CD4-positive, CD25-positive, alpha-beta regulatory T cell (primary cell): ENCODE measurements around the gene DDX54. TPM values are rescaled to one million over a fixed set of nuclear protein-coding genes. Genes with fewer than 3 reads are reported as not detected.
A peak's percentile ranks its signal among the peaks of the same experiment; 100 is the strongest.
"Not testable (repeated sequence)": the region's sequence is repeated elsewhere in the genome, so short reads cannot be mapped to it uniquely, and the experiment has no call there.

ENCODE experiments used
- ATAC-seq, 2 donors: fragments of 150-1000 bp; cut with Tn5 transposase; one replicate each; pipeline ENCODE4 v1.10.0; 2021; ENCODE audit warnings: low read depth in 2 of 2, moderate number of reproducible peaks in 2 of 2, moderate library complexity in 1 of 2
- DNase-seq, 3 donors: peaks; one replicate each; pipeline versions ENCODE4 v3.0.0 to v3.0.0-alpha.2; 2012 to 2022; ENCODE audit warnings: mixed read lengths in 1 of 3
- H3K27ac ChIP-seq: one replicate; pipeline ENCODE4 v1.7.0; 2013; ENCODE audit warnings: mild to moderate bottlenecking, low read length; ENCODE audit not compliant: insufficient read depth, poor library complexity, severe bottlenecking
- H3K27me3 ChIP-seq: one replicate; pipeline ENCODE4 v1.7.0; 2013; ENCODE audit warnings: low read length; ENCODE audit not compliant: control insufficient read depth, insufficient read depth
- H3K36me3 ChIP-seq: one replicate; pipeline ENCODE4 v1.7.0; 2013; ENCODE audit warnings: mild to moderate bottlenecking, low read length, moderate library complexity; ENCODE audit not compliant: control insufficient read depth, insufficient read depth
- H3K4me1 ChIP-seq: 2 replicates; pipeline ENCODE4 v1.7.0; 2013; ENCODE audit warnings: mild to moderate bottlenecking, low read length; ENCODE audit not compliant: insufficient read depth, control insufficient read depth, poor library complexity, severe bottlenecking
- H3K4me3 ChIP-seq: one replicate; pipeline ENCODE4 v1.7.0; 2013; ENCODE audit warnings: low read depth, mild to moderate bottlenecking, low read length, moderate library complexity
- H3K9me3 ChIP-seq, 2 experiments: 1 replicate in 1 of 2; 2 replicates in 1 of 2; pipeline ENCODE4 v1.7.0; 2013; ENCODE audit warnings: low read length in 2 of 2, mild to moderate bottlenecking in 1 of 2, moderate library complexity in 1 of 2; ENCODE audit not compliant: control insufficient read depth in 2 of 2
- H3K27ac Mint-ChIP-seq, 3 donors: one replicate each; pipeline ENCODE4 v1.8.0; 2020 to 2022; ENCODE audit warnings: mild to moderate bottlenecking in 3 of 3, mixed read lengths in 3 of 3, moderate library complexity in 2 of 3
- H3K27me3 Mint-ChIP-seq: one replicate; pipeline ENCODE4 v1.8.0; 2022; ENCODE audit warnings: mild to moderate bottlenecking, mixed read lengths
- H3K36me3 Mint-ChIP-seq: one replicate; pipeline ENCODE4 v1.8.0; 2020; ENCODE audit warnings: mixed read lengths
- H3K4me1 Mint-ChIP-seq, 4 donors: one replicate each; pipeline ENCODE4 v1.8.0; 2020 to 2022; ENCODE audit warnings: mixed read lengths in 4 of 4, mild to moderate bottlenecking in 1 of 4
- H3K4me3 Mint-ChIP-seq, 4 donors: one replicate each; pipeline ENCODE4 v1.8.0; 2020 to 2022; ENCODE audit warnings: mild to moderate bottlenecking in 4 of 4, mixed read lengths in 4 of 4, moderate library complexity in 3 of 4
- H3K9me3 Mint-ChIP-seq, 7 donors: one replicate each; pipeline ENCODE4 v1.8.0; 2020 to 2022; ENCODE audit warnings: mixed read lengths in 7 of 7, mild to moderate bottlenecking in 3 of 7, moderate library complexity in 2 of 7
- polyA plus RNA-seq, 4 donors: library from polyadenylated mRNA; unstranded; fragments of 300-500 nt; fragmentation: Illumina TruSeq; gene quantifications; one replicate each; pipeline ENCODE4 v1.2.3, GENCODE V29; 2021
- total RNA-seq: library from RNA; stranded (reverse); gene quantifications from one replicate; pipeline ENCODE4 v1.2.3, GENCODE V29; 2022

The DDX54 gene
- total and polyA plus RNA-seq, 5 donors from 2014 or later: 12.5 to 75.5 (median 18.4) TPM

DNA sequence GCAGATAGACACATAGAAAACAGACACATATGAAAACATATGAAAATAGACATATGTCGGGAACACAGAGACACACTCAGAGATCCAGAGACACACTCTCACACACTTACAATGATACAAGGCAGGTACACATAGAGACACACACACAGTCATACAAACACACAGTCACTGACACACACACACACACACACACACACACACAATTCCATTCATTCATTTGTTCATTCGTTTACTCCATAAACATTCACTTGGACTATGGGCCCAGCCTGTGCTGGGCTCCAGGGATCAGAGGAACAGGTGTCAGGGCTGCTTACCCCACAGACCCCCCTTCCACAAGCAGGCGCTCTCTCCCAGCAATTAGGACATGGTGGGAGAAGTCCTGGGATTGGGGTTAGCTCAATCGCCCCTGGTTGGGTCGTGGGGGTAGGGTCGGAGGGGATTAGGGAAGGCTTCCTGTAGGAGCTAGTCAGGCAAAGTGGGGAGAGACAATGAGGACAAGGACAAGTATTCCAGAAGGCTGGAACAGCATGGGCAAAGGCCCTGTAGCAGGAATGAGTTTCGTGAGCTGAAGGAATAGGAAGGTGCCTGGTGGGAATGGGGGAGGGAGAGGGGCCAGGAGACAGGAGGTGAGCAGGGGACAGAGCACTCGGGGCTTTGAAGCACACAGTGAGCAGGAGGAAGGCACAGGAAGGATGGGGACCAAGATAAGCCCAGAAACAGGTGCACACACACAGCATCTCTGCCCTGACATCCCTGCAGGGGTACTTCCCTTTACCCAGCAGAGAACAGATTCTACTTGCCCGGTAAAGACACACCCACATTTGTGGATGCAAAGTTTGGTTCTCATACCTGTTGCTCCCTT is 56.2 kb downstream of the DDX54 start:
- H3K9me3 ChIP-seq: no peaks in the 10 kb centered on the region
- Mint-ChIP-seq H3K9me3 (no peaks in the 10 kb centered on the region), H3K4me3 (no peak overlapping the region), H3K36me3 (no peaks in the 10 kb centered on the region), H3K4me1 (peaks cover 0 to 9% (median 3%) of the 10 kb centered on the region in 4 donors), H3K27me3 (no peaks in the 10 kb centered on the region), H3K27ac (peak overlapping the region in 1 of 3 donors; percentile 61)
- H3K4me3 ChIP-seq: no peak overlapping the region
- H3K27ac ChIP-seq: no peak overlapping the region
- H3K4me1 ChIP-seq: no peaks in the 10 kb centered on the region
- DNase-seq: no peak
- H3K27me3 ChIP-seq: no peaks in the 10 kb centered on the region
- ATAC-seq: no peak
- no peaks in the 10 kb centered on the region for H3K36me3 ChIP-seq

DNA sequence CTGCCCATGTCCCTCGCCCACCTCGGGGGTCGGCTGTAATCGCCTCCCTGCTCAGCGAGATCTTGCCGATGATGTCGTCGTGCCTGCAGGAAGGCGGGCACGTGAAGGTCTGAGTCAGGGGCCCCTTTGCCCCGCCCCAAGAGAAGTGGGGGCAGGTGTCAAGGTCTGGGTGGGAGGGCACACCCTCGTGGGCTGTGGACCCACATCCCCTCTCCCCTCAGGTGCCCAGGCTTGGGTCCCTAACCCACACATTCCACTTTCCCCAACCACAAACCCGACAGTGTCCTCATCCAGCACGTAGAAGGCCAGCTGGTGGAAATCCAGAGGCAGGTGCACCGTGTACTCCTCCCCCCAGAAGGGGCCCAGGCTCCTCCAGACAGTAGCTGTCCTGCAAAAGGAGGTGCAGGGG is 57.5 kb downstream of the DDX54 start:
- Histone ChIP-seq H3K36me3 (no peaks in the 10 kb centered on the region), H3K9me3 (no peaks in the 10 kb centered on the region), H3K27ac (no peak overlapping the region), H3K27me3 (no peaks in the 10 kb centered on the region), H3K4me1 (no peaks in the 10 kb centered on the region), H3K4me3 (no peak overlapping the region)
- Mint-ChIP-seq H3K4me1 (peaks cover 0 to 9% (median 3%) of the 10 kb centered on the region in 4 donors), H3K27me3 (peaks cover 5% of the 10 kb centered on the region), H3K27ac (no peak overlapping the region), H3K4me3 (no peak overlapping the region), H3K9me3 (peaks cover 0 to 6% (median 0%) of the 10 kb centered on the region in 7 donors), H3K36me3 (no peaks in the 10 kb centered on the region)
- DNase-seq (no peak), ATAC-seq (no peak)

DNA sequence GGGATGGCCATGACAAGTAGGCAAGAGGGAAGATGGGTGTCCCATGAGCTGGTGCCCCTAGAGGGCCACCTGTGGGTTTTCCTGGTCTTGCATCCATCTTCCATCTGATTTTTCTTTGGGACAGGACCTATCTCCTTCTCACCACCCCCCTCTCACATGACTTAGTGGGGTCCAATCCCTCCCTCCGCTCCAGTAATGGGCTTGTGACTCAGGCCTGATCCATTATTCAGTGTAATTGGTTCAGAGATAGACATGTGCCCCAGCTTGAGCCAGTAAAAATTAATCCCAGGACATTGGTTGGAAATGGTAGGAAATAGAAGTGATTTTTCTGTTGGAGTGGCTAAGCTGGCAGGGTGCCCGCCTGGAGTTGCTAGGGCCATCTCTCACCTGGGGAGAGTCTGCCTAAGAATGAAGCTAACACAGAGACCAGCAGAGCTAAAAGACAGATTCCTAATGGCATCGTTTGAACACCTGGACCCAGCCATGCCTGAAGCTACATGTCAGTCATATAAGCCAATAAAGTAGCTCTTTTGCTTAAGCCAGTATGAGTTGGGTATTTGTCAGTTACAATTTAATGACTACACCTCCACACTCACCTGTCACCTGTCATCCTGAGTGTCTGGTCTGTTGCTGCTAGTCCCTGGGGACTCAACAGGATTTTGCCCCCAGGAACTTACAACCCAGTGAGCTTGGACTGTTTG is 64.5 kb downstream of the DDX54 start:
- Histone ChIP-seq H3K27ac (no peak overlapping the region), H3K36me3 (no peaks in the 10 kb centered on the region), H3K4me1 (no peaks in the 10 kb centered on the region), H3K9me3 (no peaks in the 10 kb centered on the region), H3K27me3 (no peaks in the 10 kb centered on the region), H3K4me3 (no peak overlapping the region)
- Mint-ChIP-seq H3K36me3 (no peaks in the 10 kb centered on the region), H3K9me3 (peaks cover 0 to 7% (median 0%) of the 10 kb centered on the region in 7 donors), H3K4me3 (no peak overlapping the region), H3K27me3 (peaks cover 8% of the 10 kb centered on the region), H3K4me1 (no peaks in the 10 kb centered on the region), H3K27ac (peak overlapping the region in 1 of 3 donors; percentile 27)
- ATAC-seq: no peak
- DNase-seq: no peak

DNA sequence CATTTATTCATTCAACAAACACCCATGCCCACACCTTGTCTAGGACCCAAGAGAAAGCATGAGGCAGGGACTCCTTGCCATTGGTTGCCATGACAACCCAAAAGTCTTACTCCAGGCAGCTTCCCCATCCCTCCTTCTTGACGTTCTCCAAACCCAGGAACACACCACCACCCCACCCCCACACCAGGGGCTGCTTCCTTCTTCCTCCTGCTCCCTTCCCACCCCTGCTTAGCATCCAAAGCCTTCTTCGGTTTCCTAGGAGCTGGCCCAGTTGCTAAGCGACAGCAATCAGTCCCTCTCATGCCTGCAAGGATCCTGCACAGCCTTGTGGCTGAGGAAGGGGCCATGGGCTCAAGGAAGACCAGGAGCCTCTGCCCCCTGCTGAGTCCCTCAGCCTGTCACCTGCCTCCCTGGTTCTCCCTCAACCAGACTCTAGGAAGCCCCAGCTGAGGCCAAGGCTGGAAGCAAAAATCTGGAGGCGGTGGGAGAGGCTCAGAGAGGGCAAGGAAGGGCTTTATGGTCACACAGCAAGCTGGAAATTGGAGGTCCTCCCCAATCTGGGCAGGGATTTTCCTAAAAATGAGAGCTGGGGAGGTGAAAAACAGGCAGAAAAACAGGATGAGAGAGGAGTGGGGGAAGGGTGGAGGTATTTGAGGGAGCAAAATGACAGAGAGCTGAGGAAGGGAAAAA is 65.2 kb downstream of the DDX54 start:
- H3K36me3 Mint-ChIP-seq: no peaks in the 10 kb centered on the region
- Histone ChIP-seq H3K4me1 (no peaks in the 10 kb centered on the region), H3K4me3 (no peak overlapping the region), H3K27ac (no peak overlapping the region), H3K27me3 (no peaks in the 10 kb centered on the region), H3K9me3 (no peaks in the 10 kb centered on the region), H3K36me3 (no peaks in the 10 kb centered on the region)
- ATAC-seq: no peak
- no peak overlapping the region for H3K27ac Mint-ChIP-seq
- H3K4me1 Mint-ChIP-seq: no peaks in the 10 kb centered on the region
- H3K27me3 Mint-ChIP-seq: peaks cover 8% of the 10 kb centered on the region
- no peak overlapping the region for H3K4me3 Mint-ChIP-seq
- peaks cover 0 to 7% (median 0%) of the 10 kb centered on the region in 7 donors for H3K9me3 Mint-ChIP-seq
- DNase-seq: no peak

DNA sequence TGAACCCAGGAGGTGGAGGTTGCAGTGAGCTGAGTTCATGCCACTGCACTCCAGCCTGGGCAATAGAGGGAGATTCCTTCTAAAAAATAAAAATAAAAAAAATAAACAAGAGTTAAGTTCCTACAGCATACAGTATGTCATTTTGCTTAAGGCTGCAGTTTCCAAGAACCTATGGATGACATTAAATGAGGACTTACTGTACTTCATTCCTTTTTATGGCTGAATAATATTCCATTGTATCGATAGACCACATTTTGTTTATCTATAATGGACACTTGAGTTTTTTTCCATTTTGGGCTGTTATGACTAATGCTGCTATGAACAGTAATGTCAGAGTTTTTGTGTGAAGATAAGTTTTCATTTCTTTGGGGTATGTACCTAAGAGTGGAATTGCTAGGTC is 67.1 kb downstream of the DDX54 start:
- no peak overlapping the region for H3K27ac Mint-ChIP-seq
- no peak overlapping the region for H3K27ac ChIP-seq
- H3K4me1 ChIP-seq: no peaks in the 10 kb centered on the region
- no peaks in the 10 kb centered on the region for H3K36me3 ChIP-seq
- H3K36me3 Mint-ChIP-seq: no peaks in the 10 kb centered on the region
- H3K4me1 Mint-ChIP-seq: no peaks in the 10 kb centered on the region
- peaks cover 0 to 4% (median 0%) of the 10 kb centered on the region in 7 donors for H3K9me3 Mint-ChIP-seq
- H3K4me3 Mint-ChIP-seq: no peak overlapping the region
- no peak for DNase-seq
- H3K9me3 ChIP-seq: no peaks in the 10 kb centered on the region
- H3K27me3 Mint-ChIP-seq: peaks cover 4% of the 10 kb centered on the region
- ATAC-seq: no peak
- H3K27me3 ChIP-seq: no peaks in the 10 kb centered on the region
- no peak overlapping the region for H3K4me3 ChIP-seq

DNA sequence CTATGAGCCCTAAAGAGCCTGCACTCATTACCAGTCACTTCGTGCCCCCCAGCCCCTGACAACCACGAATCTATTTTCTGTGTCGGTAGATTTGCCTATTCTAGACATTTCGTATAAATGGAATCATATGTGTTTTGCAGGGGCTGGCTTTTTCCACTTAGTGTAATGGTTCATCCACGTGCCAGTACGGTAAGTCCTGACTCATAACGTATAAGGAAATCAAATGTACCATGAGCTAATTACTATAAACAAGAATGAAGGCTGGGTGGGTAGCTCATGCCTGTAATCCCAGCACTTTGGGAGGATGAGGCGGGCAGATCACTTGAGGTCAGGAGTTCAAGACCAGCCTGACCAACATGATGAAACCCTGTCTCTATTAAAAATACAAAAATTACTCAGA is 67.6 kb downstream of the DDX54 start:
- H3K4me3 Mint-ChIP-seq, H3K4me1 ChIP-seq, H3K27me3 Mint-ChIP-seq, H3K36me3 Mint-ChIP-seq, H3K9me3 ChIP-seq, DNase-seq, H3K4me3 ChIP-seq, H3K27ac Mint-ChIP-seq, H3K27ac ChIP-seq, H3K4me1 Mint-ChIP-seq, ATAC-seq, H3K36me3 ChIP-seq, H3K9me3 Mint-ChIP-seq, H3K27me3 ChIP-seq: not testable (repeated sequence)

DNA sequence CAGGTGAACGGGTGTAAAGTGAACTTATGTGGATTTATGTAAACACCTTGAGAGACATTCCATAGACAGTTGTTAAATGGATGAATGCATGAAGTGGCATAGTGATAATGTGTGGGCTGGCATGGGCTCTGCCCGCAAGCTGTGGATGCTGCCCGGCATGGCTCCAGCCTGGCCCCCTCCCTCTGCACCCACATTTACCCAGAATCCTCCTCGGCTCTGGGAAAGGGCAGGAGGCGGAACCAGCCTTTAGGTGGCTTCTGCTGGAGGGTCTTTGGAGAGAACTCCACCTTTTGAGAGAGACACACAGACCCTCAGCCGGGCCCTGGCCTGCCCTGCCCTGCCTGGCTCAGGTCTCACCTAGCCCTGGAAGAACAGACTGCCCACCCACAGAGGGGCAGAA is 68.4 kb downstream of the DDX54 start:
- peaks cover 0 to 1% (median 0%) of the 10 kb centered on the region in 7 donors for H3K9me3 Mint-ChIP-seq
- no peaks in the 10 kb centered on the region for H3K36me3 Mint-ChIP-seq

More for the DNA sequence above, 68.4 kb downstream of the DDX54 start:
- H3K4me3 Mint-ChIP-seq: no peak overlapping the region
- no peaks in the 10 kb centered on the region for H3K4me1 Mint-ChIP-seq
- ATAC-seq (no peak), DNase-seq (no peak)
- no peaks in the 10 kb centered on the region for H3K9me3 ChIP-seq
- no peaks in the 10 kb centered on the region for H3K36me3 ChIP-seq
- H3K27me3 ChIP-seq: no peaks in the 10 kb centered on the region
- peaks cover 4% of the 10 kb centered on the region for H3K27me3 Mint-ChIP-seq
- H3K4me3 ChIP-seq: no peak overlapping the region
- H3K27ac Mint-ChIP-seq: no peak overlapping the region
- H3K4me1 ChIP-seq: no peaks in the 10 kb centered on the region
- no peak overlapping the region for H3K27ac ChIP-seq
